HepG2 (cell line): Measurements from ENCODE around the gene GZF1. TPM values are rescaled to one million over a fixed set of nuclear protein-coding genes. Genes with fewer than 3 reads are reported as not detected.
A peak's percentile ranks its signal among the peaks of the same experiment; 100 is the strongest.

Source experiments
- HMG20B ChIP-seq: conservative IDR thresholded peaks from 2 replicates; pipeline ENCODE4 v1.6.1; 2016; ENCODE audit warnings: missing genetic modification reagents, missing compliant biosample characterization
- HNRNPUL1 ChIP-seq: fragments of 200-400 bp; formaldehyde crosslinking; IDR thresholded peaks from 2 replicates; pipeline ENCODE4 v1.6.1; 2017; ENCODE audit warnings: low read depth, mild to moderate bottlenecking, low read length, moderate library complexity
- KAT2B ChIP-seq: fragments of 150-350 bp; IDR thresholded peaks from 2 replicates; pipeline ENCODE4 v1.6.1; 2014; ENCODE audit warnings: low read depth, low read length, borderline replicate concordance
- PHF20 ChIP-seq: sonication (generic); formaldehyde crosslinking; IDR thresholded peaks from 2 replicates; pipeline ENCODE4 v1.5.0; 2020; ENCODE audit warnings: mild to moderate bottlenecking, missing genetic modification reagents
- RARG ChIP-seq: sonication (generic); formaldehyde crosslinking; IDR thresholded peaks from 2 replicates; pipeline ENCODE4 v1.4.0; 2020; ENCODE audit warnings: low read depth, mild to moderate bottlenecking, missing genetic modification reagents
- RFXANK ChIP-seq: IDR thresholded peaks from 2 replicates; pipeline ENCODE4 v1.6.1; 2016
- SATB2 ChIP-seq: sonication (generic); formaldehyde crosslinking; IDR thresholded peaks from 2 replicates; pipeline ENCODE4 v1.5.0; 2020; ENCODE audit warnings: missing genetic modification reagents
- SNAPC2 ChIP-seq: sonication (generic); formaldehyde crosslinking; IDR thresholded peaks from 2 replicates; pipeline ENCODE4 v1.8.1; 2022; ENCODE audit warnings: mild to moderate bottlenecking, missing genetic modification reagents
- TEF ChIP-seq: sonication (generic); formaldehyde crosslinking; IDR thresholded peaks from 2 replicates; pipeline ENCODE4 v1.5.0; 2020; ENCODE audit warnings: missing genetic modification reagents
- U2AF2 ChIP-seq: fragments of 200-400 bp; formaldehyde crosslinking; IDR thresholded peaks from 2 replicates; pipeline ENCODE4 v1.6.1; 2017; ENCODE audit warnings: low read depth, mild to moderate bottlenecking, low read length
- ZBTB1 ChIP-seq: sonication (generic); formaldehyde crosslinking; IDR thresholded peaks from 2 replicates; pipeline ENCODE4 v1.4.0; 2020; ENCODE audit warnings: missing genetic modification reagents, borderline replicate concordance
- ZBTB43 ChIP-seq: sonication (generic); formaldehyde crosslinking; conservative IDR thresholded peaks from 2 replicates; pipeline ENCODE4 v1.4.0; 2020; ENCODE audit warnings: missing genetic modification reagents
- ZHX2 ChIP-seq, 2 experiments: sonication (generic) in 1 of 2; formaldehyde crosslinking in 1 of 2; IDR thresholded peaks; 2 replicates each; pipeline versions ENCODE4 v1.6.1 to v1.9.0; 2014 to 2022; ENCODE audit warnings: antibody characterized with exemption in 1 of 2, borderline replicate concordance in 1 of 2, inconsistent platforms in 1 of 2, low read depth in 1 of 2, missing genetic modification reagents in 1 of 2
- ZKSCAN8 ChIP-seq: IDR thresholded peaks from 2 replicates; pipeline ENCODE4 v1.6.1; 2016; ENCODE audit warnings: borderline replicate concordance, missing genetic modification reagents, missing compliant biosample characterization
- ZNF780A ChIP-seq: sonication (generic); formaldehyde crosslinking; IDR thresholded peaks from 2 replicates; pipeline ENCODE4 v1.8.0; 2022; ENCODE audit warnings: mild to moderate bottlenecking, missing genetic modification reagents, moderate library complexity
- polyA plus RNA-seq, 8 experiments: library from polyadenylated mRNA; depleted of rRNA in 3 of 8; stranded (reverse) in 7 of 8; unstranded in 1 of 8; fragments of >200 nt; fragmentation: Illumina TruSeq in 4 of 8; extraction: Trizol in 4 of 8; gene quantifications; 2 replicates each; pipeline versions ENCODE4 v1.2.1 to v1.2.3, GENCODE V29; 2011 to 2016; ENCODE audit warnings: low read depth in 4 of 8, missing spikeins in 1 of 8, mixed read lengths in 1 of 8; ENCODE audit not compliant: insufficient read depth in 1 of 8
- total RNA-seq, 5 experiments: library from RNA; depleted of rRNA; stranded (reverse); fragments of >200 nt; fragmentation: Illumina TruSeq; extraction: Trizol; gene quantifications; 2 replicates each; pipeline ENCODE4 v1.2.3, GENCODE V29; 2016; ENCODE audit warnings: low read depth in 1 of 5
- TF ChIP-seq, protein P1 (sequence below): sonication (generic); formaldehyde crosslinking; IDR thresholded peaks from 2 replicates; pipeline ENCODE4 v1.8.0; 2022; ENCODE audit warnings: mild to moderate bottlenecking, missing genetic modification reagents; ENCODE audit not compliant: insufficient replicate concordance
- TF ChIP-seq, protein P2 (sequence below): sonication (generic); formaldehyde crosslinking; IDR thresholded peaks from 2 replicates; pipeline ENCODE4 v1.5.0; 2020; ENCODE audit warnings: missing genetic modification reagents, mild to moderate bottlenecking, borderline replicate concordance

The GZF1 gene
- total and polyA plus RNA-seq, 2 of the 13 experiments (the other 11 are each of a cell fraction or from before 2014, with no cell fraction given): 16.9 to 26.0 TPM

GRCh38 chr20:23420943-23421931 lies 59.3 kb downstream of the GZF1 start, which contains the start of gene NAPB (continued):
- TF ChIP-seq ZBTB43 (CRISPR knock-in tag) (0 out of 2 replicates have a peak, but pooled peaks have one; percentile 37), KAT2B (no peak), ZBTB1 (CRISPR knock-in tag) (no peak), ZNF780A (CRISPR knock-in tag) (peak; percentile 69; the same call in 1 of the 2 replicates), HMG20B (CRISPR knock-in tag) (no peak), U2AF2 (no peak), HNRNPUL1 (peak; percentile 78), RARG (CRISPR knock-in tag) (no peak), RFXANK (no peak; the same call in 1 of the 2 replicates), SNAPC2 (CRISPR knock-in tag) (no peak), ZHX2 (IDR thresholded peaks at IDR 0.05; ENCODE audit: low read depth) (peak; percentile 73), ZHX2 (CRISPR knock-in tag; IDR thresholded peaks at IDR 0.05; ENCODE audit: borderline replicate concordance) (peak; percentile 64; the same call in 1 of the 2 replicates), PHF20 (CRISPR knock-in tag) (peak; percentile 79), SATB2 (no peak), TEF (no peak), ZKSCAN8 (peak; percentile 73; the same call in 1 of the 2 replicates)
- TF ChIP-seq, protein P1, sequence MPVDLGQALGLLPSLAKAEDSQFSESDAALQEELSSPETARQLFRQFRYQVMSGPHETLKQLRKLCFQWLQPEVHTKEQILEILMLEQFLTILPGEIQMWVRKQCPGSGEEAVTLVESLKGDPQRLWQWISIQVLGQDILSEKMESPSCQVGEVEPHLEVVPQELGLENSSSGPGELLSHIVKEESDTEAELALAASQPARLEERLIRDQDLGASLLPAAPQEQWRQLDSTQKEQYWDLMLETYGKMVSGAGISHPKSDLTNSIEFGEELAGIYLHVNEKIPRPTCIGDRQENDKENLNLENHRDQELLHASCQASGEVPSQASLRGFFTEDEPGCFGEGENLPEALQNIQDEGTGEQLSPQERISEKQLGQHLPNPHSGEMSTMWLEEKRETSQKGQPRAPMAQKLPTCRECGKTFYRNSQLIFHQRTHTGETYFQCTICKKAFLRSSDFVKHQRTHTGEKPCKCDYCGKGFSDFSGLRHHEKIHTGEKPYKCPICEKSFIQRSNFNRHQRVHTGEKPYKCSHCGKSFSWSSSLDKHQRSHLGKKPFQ (CRISPR knock-in tag): peak; percentile 15
- TF ChIP-seq, protein P2, sequence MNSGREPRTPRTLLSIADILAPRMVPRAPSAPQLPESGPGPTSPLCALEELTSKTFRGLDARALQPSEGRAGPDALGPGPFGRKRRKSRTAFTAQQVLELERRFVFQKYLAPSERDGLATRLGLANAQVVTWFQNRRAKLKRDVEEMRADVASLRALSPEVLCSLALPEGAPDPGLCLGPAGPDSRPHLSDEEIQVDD (CRISPR knock-in tag): 0 out of 2 replicates have a peak, but pooled peaks have one; percentile 17
